Osteoblast (primary cell): Measurements from ENCODE around the gene AKAP7. TPM values are rescaled to one million over a fixed set of nuclear protein-coding genes. Genes with fewer than 3 reads are reported as not detected.

Source experiments
- DNase-seq: peaks from one replicate; pipeline ENCODE4 v3.0.0; 2011; ENCODE audit warnings: low spot score, mixed read lengths; ENCODE audit not compliant: insufficient read length; ENCODE audit errors: missing footprints
- H2AFZ ChIP-seq: 2 replicates; pipeline ENCODE4 v1.6.0; 2011; ENCODE audit warnings: mild to moderate bottlenecking, low read length
- H3K27ac ChIP-seq: 2 replicates; pipeline ENCODE4 v1.5.1; 2011; ENCODE audit warnings: mild to moderate bottlenecking, low read depth, low read length, moderate library complexity
- H3K27me3 ChIP-seq: 2 replicates; pipeline ENCODE4 v1.6.0; 2012; ENCODE audit warnings: mild to moderate bottlenecking, control low read depth, inconsistent platforms, low read length, moderate library complexity; ENCODE audit not compliant: insufficient read depth
- H3K36me3 ChIP-seq: 2 replicates; pipeline ENCODE4 v1.5.1; 2011; ENCODE audit warnings: mild to moderate bottlenecking, low read length, control low read depth, moderate library complexity; ENCODE audit not compliant: insufficient read depth
- H3K4me1 ChIP-seq: 2 replicates; pipeline ENCODE4 v1.5.1; 2011; ENCODE audit warnings: mild to moderate bottlenecking, low read length, control low read depth, moderate library complexity; ENCODE audit not compliant: insufficient read depth
- H3K4me2 ChIP-seq: 2 replicates; pipeline ENCODE4 v1.6.0; 2011; ENCODE audit warnings: mild to moderate bottlenecking, low read length; ENCODE audit not compliant: insufficient read depth
- H3K4me3 ChIP-seq: fragments of 200-600 bp; sonication (generic); 3 replicates; pipeline ENCODE4 v1.5.1; 2012; ENCODE audit warnings: mild to moderate bottlenecking, low read length, inconsistent platforms; ENCODE audit not compliant: insufficient read depth
- H3K79me2 ChIP-seq: 2 replicates; pipeline ENCODE4 v1.6.0; 2012; ENCODE audit warnings: mild to moderate bottlenecking, low read length, control low read depth, inconsistent platforms; ENCODE audit not compliant: insufficient read depth
- H3K9me3 ChIP-seq: 2 replicates; pipeline ENCODE4 v1.5.1; 2011; ENCODE audit warnings: low read depth, low read length, control low read depth
- H4K20me1 ChIP-seq: 2 replicates; pipeline ENCODE4 v1.6.0; 2012; ENCODE audit warnings: mild to moderate bottlenecking, low read length, control low read depth; ENCODE audit not compliant: insufficient read depth
- total RNA-seq: library from RNA; depleted of rRNA; stranded (reverse); fragments of >200 nt; gene quantifications from 2 replicates; pipeline ENCODE4 v1.2.3, GENCODE V29; 2012
- TF ChIP-seq, protein P1 (sequence below): IDR thresholded peaks from 2 replicates; pipeline ENCODE4 v1.5.1; 2011; ENCODE audit warnings: mild to moderate bottlenecking, low read depth, low read length, moderate library complexity; ENCODE audit errors: extremely low read depth

Gene AKAP7
- total RNA-seq, 1 donor, result 4.0 TPM

DNA sequence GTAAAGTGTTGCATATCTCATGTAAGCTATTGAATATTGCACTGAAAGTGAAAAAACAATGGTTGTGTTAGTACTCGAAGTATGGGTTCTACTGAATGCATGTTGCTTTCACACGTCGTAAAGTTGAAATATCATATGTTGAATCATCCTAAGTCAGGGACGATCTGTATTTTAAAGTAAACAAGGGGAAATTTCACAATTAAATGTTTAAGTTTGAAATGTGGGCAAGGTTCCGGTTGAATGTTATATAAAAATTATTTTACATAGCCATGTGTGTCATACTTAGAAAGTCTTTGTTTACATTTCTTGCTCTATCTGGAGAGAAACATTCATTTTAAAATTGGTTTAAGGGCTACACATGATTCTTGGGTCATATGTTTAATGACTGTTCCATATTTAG, 76.8 kb downstream of the AKAP7 start:
- Histone ChIP-seq H3K9me3 (no peaks in the 10 kb centered on the region), H3K4me1 (no peaks in the 10 kb centered on the region), H3K4me2 (no peak overlapping the region), H3K27me3 (no peaks in the 10 kb centered on the region), H3K79me2 (no peaks in the 10 kb centered on the region), H3K4me3 (no peak overlapping the region), H2AFZ (no peak overlapping the region), H3K36me3 (no peaks in the 10 kb centered on the region), H3K27ac (no peak overlapping the region), H4K20me1 (no peaks in the 10 kb centered on the region)
- TF ChIP-seq, protein P1, sequence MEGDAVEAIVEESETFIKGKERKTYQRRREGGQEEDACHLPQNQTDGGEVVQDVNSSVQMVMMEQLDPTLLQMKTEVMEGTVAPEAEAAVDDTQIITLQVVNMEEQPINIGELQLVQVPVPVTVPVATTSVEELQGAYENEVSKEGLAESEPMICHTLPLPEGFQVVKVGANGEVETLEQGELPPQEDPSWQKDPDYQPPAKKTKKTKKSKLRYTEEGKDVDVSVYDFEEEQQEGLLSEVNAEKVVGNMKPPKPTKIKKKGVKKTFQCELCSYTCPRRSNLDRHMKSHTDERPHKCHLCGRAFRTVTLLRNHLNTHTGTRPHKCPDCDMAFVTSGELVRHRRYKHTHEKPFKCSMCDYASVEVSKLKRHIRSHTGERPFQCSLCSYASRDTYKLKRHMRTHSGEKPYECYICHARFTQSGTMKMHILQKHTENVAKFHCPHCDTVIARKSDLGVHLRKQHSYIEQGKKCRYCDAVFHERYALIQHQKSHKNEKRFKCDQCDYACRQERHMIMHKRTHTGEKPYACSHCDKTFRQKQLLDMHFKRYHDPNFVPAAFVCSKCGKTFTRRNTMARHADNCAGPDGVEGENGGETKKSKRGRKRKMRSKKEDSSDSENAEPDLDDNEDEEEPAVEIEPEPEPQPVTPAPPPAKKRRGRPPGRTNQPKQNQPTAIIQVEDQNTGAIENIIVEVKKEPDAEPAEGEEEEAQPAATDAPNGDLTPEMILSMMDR, result no peak
- no peak for DNase-seq

DNA sequence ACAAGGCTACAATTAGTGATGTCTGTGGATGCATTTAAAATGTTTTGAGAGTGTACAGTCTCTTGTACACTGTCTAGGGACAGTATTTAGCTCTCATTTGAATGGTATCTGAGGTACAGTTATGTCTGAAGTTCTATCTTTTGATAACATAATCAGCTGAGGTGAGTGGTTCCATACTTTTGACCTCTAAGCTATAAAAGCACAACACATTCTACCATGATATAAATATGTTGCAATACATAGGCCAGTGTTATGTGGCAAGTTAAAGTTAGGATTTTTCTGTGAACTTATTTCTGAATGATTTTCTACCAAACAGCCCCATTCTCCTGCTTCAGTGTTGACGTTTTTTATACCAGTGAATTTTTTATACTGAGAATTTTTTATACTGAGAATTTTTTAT, 77.6 kb downstream of the AKAP7 start:
- TF ChIP-seq, protein P1, result no peak
- H3K9me3 ChIP-seq, result no peaks in the 10 kb centered on the region

DNA sequence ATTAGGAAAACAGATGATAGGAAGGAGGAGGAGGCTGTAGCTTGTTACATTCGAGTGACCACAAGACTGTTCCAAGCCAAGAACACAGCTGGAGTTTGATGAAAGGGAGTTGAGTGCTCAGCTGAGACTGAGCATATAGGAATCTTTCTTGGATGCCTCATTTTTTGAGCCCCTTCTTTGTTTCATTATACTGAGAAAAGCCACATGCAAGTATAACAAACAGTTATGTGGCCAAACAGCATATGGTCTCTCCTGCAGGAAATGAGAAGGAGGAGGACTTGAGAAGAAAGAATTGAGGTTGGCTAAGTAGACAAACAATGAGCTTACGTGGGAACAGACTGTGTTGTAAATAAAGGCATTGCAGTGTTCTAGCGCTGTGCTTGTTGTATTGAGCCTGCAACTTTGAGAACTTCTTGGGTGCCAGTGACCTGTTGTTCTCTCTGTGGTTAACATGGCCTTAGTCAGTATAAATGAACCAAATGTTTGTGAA, 78.3 kb downstream of the AKAP7 start:
- Histone ChIP-seq H4K20me1 (no peaks in the 10 kb centered on the region), H3K4me3 (no peak overlapping the region), H3K4me2 (no peak overlapping the region), H3K27ac (no peak overlapping the region), H2AFZ (peak overlapping the region; percentile 14), H3K27me3 (no peaks in the 10 kb centered on the region), H3K4me1 (no peaks in the 10 kb centered on the region), H3K9me3 (no peaks in the 10 kb centered on the region), H3K36me3 (no peaks in the 10 kb centered on the region), H3K79me2 (no peaks in the 10 kb centered on the region)
- TF ChIP-seq, protein P1, result no peak
- DNase-seq, result no peak

More for the DNA sequence above, 77.6 kb downstream of the AKAP7 start:
- no peak overlapping the region for H3K4me2 ChIP-seq
- H3K4me1 ChIP-seq, result no peaks in the 10 kb centered on the region
- H3K27ac ChIP-seq, result no peak overlapping the region
- no peak overlapping the region for H2AFZ ChIP-seq
- no peaks in the 10 kb centered on the region for H4K20me1 ChIP-seq
- no peaks in the 10 kb centered on the region for H3K79me2 ChIP-seq
- H3K4me3 ChIP-seq, result no peak overlapping the region
- no peaks in the 10 kb centered on the region for H3K27me3 ChIP-seq
- no peak for DNase-seq
- H3K36me3 ChIP-seq, result no peaks in the 10 kb centered on the region

DNA sequence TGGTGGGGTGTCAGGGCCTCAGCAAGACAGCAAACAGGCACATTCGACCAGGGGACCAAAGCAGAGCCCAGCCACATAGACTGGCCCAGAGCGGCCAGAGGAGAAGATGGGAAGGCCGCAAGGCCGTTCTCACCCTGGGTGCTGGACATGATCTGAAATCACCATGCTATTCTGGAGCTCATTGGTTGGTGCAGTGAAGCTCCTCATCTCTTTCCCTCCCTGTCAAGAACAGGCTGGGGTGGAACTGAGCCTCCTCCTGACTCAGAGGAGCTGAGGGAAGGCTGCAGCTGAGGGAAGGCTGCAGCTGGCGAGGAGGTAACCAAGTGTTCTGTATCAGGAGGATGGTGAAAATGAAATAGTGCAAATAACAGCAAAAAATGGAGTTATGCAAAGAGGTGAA, 80.0 kb downstream of the AKAP7 start:
- no peak overlapping the region for H3K4me2 ChIP-seq
- H3K79me2 ChIP-seq, result no peaks in the 10 kb centered on the region
- no peak for DNase-seq
- no peak overlapping the region for H3K4me3 ChIP-seq
- H3K27me3 ChIP-seq, result no peaks in the 10 kb centered on the region
- H3K4me1 ChIP-seq, result no peaks in the 10 kb centered on the region
- TF ChIP-seq, protein P1, result no peak
- H3K27ac ChIP-seq, result no peak overlapping the region
- H2AFZ ChIP-seq, result no peak overlapping the region
- H3K9me3 ChIP-seq, result no peaks in the 10 kb centered on the region
- H4K20me1 ChIP-seq, result no peaks in the 10 kb centered on the region
- no peaks in the 10 kb centered on the region for H3K36me3 ChIP-seq
